ENCODE data around the gene ZNF692.
A peak's percentile ranks its signal among the peaks of the same experiment; 100 is the strongest.

ZNF692 gene

GRCh38 chr1:248842781-248843331 is 16.0 kb downstream of the ZNF692 start:
- H3K4me3 ChIP-seq (ENCODE audit: low read depth, low read length): no peak overlapping the region
- no peak for TF ChIP-seq CTCF (IDR thresholded peaks at IDR 0.05; ENCODE audit: borderline replicate concordance, insufficient read depth, low read depth, low read length)

- TF ChIP-seq CTCF (IDR thresholded peaks at IDR 0.05; ENCODE audit: borderline replicate concordance, insufficient read depth, low read depth, low read length): peak; percentile 59
Measured at GRCh38 chr1:248841702-248842395, 17.0 kb downstream of the ZNF692 start.

GRCh38 chr1:248840946-248841345 is 17.9 kb downstream of the ZNF692 start:
- no peak for TF ChIP-seq CTCF (IDR thresholded peaks at IDR 0.05; ENCODE audit: borderline replicate concordance, insufficient read depth, low read depth, low read length)
- no peak overlapping the region for H3K4me3 ChIP-seq (ENCODE audit: low read depth, low read length)

More at GRCh38 chr1:248841702-248842395, 17.0 kb downstream of the ZNF692 start:
- no peak overlapping the region for H3K4me3 ChIP-seq (ENCODE audit: low read depth, low read length)

- H3K4me3 ChIP-seq (ENCODE audit: low read depth, low read length): peak overlapping the region; percentile 100
- TF ChIP-seq CTCF (IDR thresholded peaks at IDR 0.05; ENCODE audit: borderline replicate concordance, insufficient read depth, low read depth, low read length): no peak
Measured at GRCh38 chr1:248839168-248839555, 19.7 kb downstream of the ZNF692 start.

- TF ChIP-seq CTCF (IDR thresholded peaks at IDR 0.05; ENCODE audit: borderline replicate concordance, insufficient read depth, low read depth, low read length): no peak
Measured at GRCh38 chr1:248838357-248839167, 20.3 kb downstream of the ZNF692 start.

GRCh38 chr1:248837781-248838356 is 21.0 kb downstream of the ZNF692 start, which contains the start of gene ZNF672:
Gene ZNF672 (plus strand): TSS chr1:248838224. CDS start chr1:248847275, 9,051 bp downstream.
- TF ChIP-seq CTCF (IDR thresholded peaks at IDR 0.05; ENCODE audit: borderline replicate concordance, insufficient read depth, low read depth, low read length): no peak

More at GRCh38 chr1:248838357-248839167, 20.3 kb downstream of the ZNF692 start:
- peak overlapping the region; percentile 100 for H3K4me3 ChIP-seq (ENCODE audit: low read depth, low read length)

More at GRCh38 chr1:248837781-248838356, 21.0 kb downstream of the ZNF692 start, which contains the start of gene ZNF672:
- peak within 1 kb of the TSS; percentile 100 for H3K4me3 ChIP-seq (ENCODE audit: low read depth, low read length)

Data from GM12875 (cell line).